GM21526 (cell line): Measurements from ENCODE around the gene UNC45A.
"Not testable (repeated sequence)": the region's sequence is repeated elsewhere in the genome, so short reads cannot be mapped to it uniquely, and the experiment has no call there.

Experiments
- ATAC-seq: cut with Tn5 transposase; IDR thresholded peaks from one replicate; pipeline ENCODE4 v1.9.1; 2021; ENCODE audit warnings: moderate library complexity; ENCODE audit not compliant: unreplicated experiment, low FRiP score

Gene UNC45A

GRCh38 chr15:90917569-90917968 is 17.5 kb upstream of the UNC45A start:
- no peak for ATAC-seq

- ATAC-seq: no peak
Observed at GRCh38 chr15:90918034-90918788, 16.9 kb upstream of the UNC45A start.

- no peak for ATAC-seq
Observed at GRCh38 chr15:90918835-90919234, 16.2 kb upstream of the UNC45A start.

GRCh38 chr15:90921887-90922286 is 13.2 kb upstream of the UNC45A start:
- no peak for ATAC-seq

GRCh38 chr15:90922712-90923322 is 12.3 kb upstream of the UNC45A start:
- ATAC-seq: peak; percentile 68

- peak; percentile 62 for ATAC-seq
Observed at GRCh38 chr15:90924375-90924774, 10.7 kb upstream of the UNC45A start.

- ATAC-seq: not testable (repeated sequence)
Observed at GRCh38 chr15:90926766-90927165, 8.3 kb upstream of the UNC45A start.

GRCh38 chr15:90928106-90928505 is 7.0 kb upstream of the UNC45A start:
- ATAC-seq: not testable (repeated sequence)

GRCh38 chr15:90929246-90930019 is 5.7 kb upstream of the UNC45A start:
- no peak for ATAC-seq

GRCh38 chr15:90930861-90931574 is 4.1 kb upstream of the UNC45A start:
- no peak for ATAC-seq

- ATAC-seq: no peak
Observed at GRCh38 chr15:90931575-90931827, 3.6 kb upstream of the UNC45A start.

GRCh38 chr15:90931828-90932659 is 3.0 kb upstream of the UNC45A start, which contains the start of gene HDDC3:
Gene HDDC3 (minus strand): TSS chr15:90932549. CDS start chr15:90932540, 9 bp downstream.
- peak; percentile 47 for ATAC-seq

- no peak for ATAC-seq
Observed at GRCh38 chr15:90932660-90932991, 2.5 kb upstream of the UNC45A start.

GRCh38 chr15:90933301-90933700 is 1.8 kb upstream of the UNC45A start:
- ATAC-seq: no peak

- ATAC-seq: peak; percentile 27
Observed at GRCh38 chr15:90934256-90934948, 683 bp upstream of the UNC45A start.

- ATAC-seq: no peak
Observed at GRCh38 chr15:90936823-90937222, 1.7 kb downstream of the UNC45A start.

GRCh38 chr15:90938261-90938660 is 3.2 kb downstream of the UNC45A start:
- ATAC-seq: no peak

- no peak for ATAC-seq
Observed at GRCh38 chr15:90939756-90940155, 4.7 kb downstream of the UNC45A start.

- ATAC-seq: no peak
Observed at GRCh38 chr15:90941038-90941437, 6.0 kb downstream of the UNC45A start.
